Suprapubic skin (tissue), 4 donors: Measurements from ENCODE around the gene EXOC6.

Experiments
- CTCF ChIP-seq, 2 donors: fragments of 200-600 bp in 1 of 2; fragments of 450-650 bp in 1 of 2; sonication (generic) in 1 of 2; IDR thresholded peaks; one replicate each; pipeline ENCODE4 v1.5.1; 2016 to 2019; ENCODE audit warnings: antibody characterized with exemption in 2 of 2, mild to moderate bottlenecking in 1 of 2, moderate library complexity in 1 of 2
- EP300 ChIP-seq: sonication (generic); formaldehyde crosslinking; IDR thresholded peaks from one replicate; pipeline ENCODE4 v1.6.1; 2017; ENCODE audit warnings: antibody characterized with exemption
- POLR2A ChIP-seq, 2 donors: fragments of 450-650 bp; IDR thresholded peaks; one replicate each; pipeline ENCODE4 v1.6.1; 2017; ENCODE audit warnings: antibody characterized with exemption in 2 of 2, mild to moderate bottlenecking in 2 of 2, moderate library complexity in 2 of 2
- POLR2AphosphoS5 ChIP-seq, 3 donors: sonication (generic); formaldehyde crosslinking; IDR thresholded peaks; one replicate each; pipeline ENCODE4 v1.6.1; 2017; ENCODE audit warnings: antibody characterized with exemption in 3 of 3

- TF ChIP-seq CTCF (IDR thresholded peaks at IDR 0.05) = no peak
- no peak for TF ChIP-seq POLR2AphosphoS5 (IDR thresholded peaks at IDR 0.05)
- no peak for TF ChIP-seq EP300
- TF ChIP-seq POLR2A (IDR thresholded peaks at IDR 0.05) = no peak
These were observed 124.6 kb downstream of the EXOC6 start for GRCh38 chr10:92972886-92973285.
